A673 (cell line): ENCODE measurements around the gene GOLGA8J. TPM values are rescaled to one million over a fixed set of nuclear protein-coding genes. Genes with fewer than 3 reads are reported as not detected.
"Not testable (repeated sequence)": the region's sequence is repeated elsewhere in the genome, so short reads cannot be mapped to it uniquely, and the experiment has no call there.

Source experiments
- BruUV-seq: library from RNA; stranded (reverse); fragments of 400-500 nt; replicated peaks from 2 replicates; lab custom pipeline; 2021; lab: Mats Ljungman, UMichigan
- CTCF ChIA-PET: fragments of 300-600 bp; sonication (Branson Sonifier 250); formaldehyde crosslinking; loops from one replicate; lab custom pipeline; 2022; ENCODE audit warnings: antibody characterized with exemption; lab: Charles Lee
- POLR2A ChIA-PET: fragments of 300-600 bp; sonication (Branson Sonifier 250); formaldehyde crosslinking; loops from one replicate; lab custom pipeline; 2022; ENCODE audit warnings: antibody characterized with exemption; ENCODE audit not compliant: low non-redundant PET; lab: Charles Lee
- DNase-seq: peaks from one replicate; pipeline ENCODE4 v3.0.0-alpha.2; 2015; ENCODE audit warnings: low spot score
- H3K27ac ChIP-seq: fragments of 200-600 bp; sonication (generic); 2 replicates; pipeline ENCODE4 v1.5.1; 2016; ENCODE audit warnings: mixed run types, low read depth, mild to moderate bottlenecking, mixed read lengths, antibody characterized with exemption, low read length; ENCODE audit not compliant: poor library complexity, severe bottlenecking
- H3K27me3 ChIP-seq: fragments of 200-600 bp; sonication (generic); replicated peaks from 2 replicates; pipeline ENCODE4 v1.6.1; 2017; ENCODE audit warnings: mixed run types, low read depth, mild to moderate bottlenecking, mixed read lengths, antibody characterized with exemption, low read length; ENCODE audit not compliant: insufficient read depth, poor library complexity
- H3K36me3 ChIP-seq: fragments of 200-600 bp; sonication (generic); 2 replicates; pipeline ENCODE4 v1.6.1; 2016; ENCODE audit warnings: mixed run types, mild to moderate bottlenecking, mixed read lengths, antibody characterized with exemption, low read length; ENCODE audit not compliant: insufficient read depth, poor library complexity, severe bottlenecking
- H3K4me1 ChIP-seq: fragments of 200-600 bp; sonication (generic); 2 replicates; pipeline ENCODE4 v1.6.1; 2017; ENCODE audit warnings: mixed run types, mild to moderate bottlenecking, mixed read lengths, antibody characterized with exemption, low read length; ENCODE audit not compliant: insufficient read depth, poor library complexity, severe bottlenecking
- H3K4me3 ChIP-seq: fragments of 200-600 bp; sonication (generic); 2 replicates; pipeline ENCODE4 v1.5.1; 2016; ENCODE audit warnings: low read depth, mixed run types, mild to moderate bottlenecking, mixed read lengths, low read length; ENCODE audit not compliant: poor library complexity, severe bottlenecking
- H3K9me3 ChIP-seq: fragments of 200-600 bp; sonication (generic); 2 replicates; pipeline ENCODE4 v1.6.1; 2016; ENCODE audit warnings: mixed run types, low read depth, mild to moderate bottlenecking, mixed read lengths, antibody characterized with exemption, low read length; ENCODE audit not compliant: poor library complexity, severe bottlenecking
- EZH2 ChIP-seq: fragments of 200-600 bp; sonication (generic); IDR thresholded peaks from 2 replicates; pipeline ENCODE4 v1.6.1; 2017; ENCODE audit warnings: borderline replicate concordance, low read depth, mild to moderate bottlenecking, mixed read lengths, antibody characterized with exemption, low read length; ENCODE audit not compliant: poor library complexity, severe bottlenecking
- intact Hi-C: fragments of 100-400 bp; cut with micrococcal nuclease; formaldehyde crosslinking; loops from one replicate; pipeline ENCODE4 v1.10.0; 2022; ENCODE audit not compliant: unreplicated experiment
- total RNA-seq: library from RNA; stranded (reverse); gene quantifications from 2 replicates; pipeline ENCODE4 v1.2.3, GENCODE V29; 2021
- TF ChIP-seq, protein P1 (sequence below): fragments of 300-800, 200-600 bp; sonication (generic); conservative IDR thresholded peaks from 2 replicates; pipeline ENCODE4 v1.5.1; 2017; ENCODE audit warnings: low read depth, mild to moderate bottlenecking, antibody characterized with exemption, low read length, moderate library complexity, mixed read lengths

The GOLGA8J gene
- total RNA-seq, 1 experiment from 2014 or later = not detected

GRCh38 chr15:30042556-30042955 lies 40.2 kb upstream of the GOLGA8J start:
- ChIA-PET CTCF (no interaction called here), POLR2A (no interaction called here)
- Histone ChIP-seq H3K27me3 (no peaks in the 10 kb centered on the region), H3K27ac (no peak overlapping the region), H3K36me3 (no peaks in the 10 kb centered on the region), H3K4me1 (no peaks in the 10 kb centered on the region), H3K4me3 (no peak overlapping the region), H3K9me3 (no peaks in the 10 kb centered on the region)
- no TSS peak for BruUV-seq
- no peak for TF ChIP-seq EZH2
- TF ChIP-seq, protein P1, sequence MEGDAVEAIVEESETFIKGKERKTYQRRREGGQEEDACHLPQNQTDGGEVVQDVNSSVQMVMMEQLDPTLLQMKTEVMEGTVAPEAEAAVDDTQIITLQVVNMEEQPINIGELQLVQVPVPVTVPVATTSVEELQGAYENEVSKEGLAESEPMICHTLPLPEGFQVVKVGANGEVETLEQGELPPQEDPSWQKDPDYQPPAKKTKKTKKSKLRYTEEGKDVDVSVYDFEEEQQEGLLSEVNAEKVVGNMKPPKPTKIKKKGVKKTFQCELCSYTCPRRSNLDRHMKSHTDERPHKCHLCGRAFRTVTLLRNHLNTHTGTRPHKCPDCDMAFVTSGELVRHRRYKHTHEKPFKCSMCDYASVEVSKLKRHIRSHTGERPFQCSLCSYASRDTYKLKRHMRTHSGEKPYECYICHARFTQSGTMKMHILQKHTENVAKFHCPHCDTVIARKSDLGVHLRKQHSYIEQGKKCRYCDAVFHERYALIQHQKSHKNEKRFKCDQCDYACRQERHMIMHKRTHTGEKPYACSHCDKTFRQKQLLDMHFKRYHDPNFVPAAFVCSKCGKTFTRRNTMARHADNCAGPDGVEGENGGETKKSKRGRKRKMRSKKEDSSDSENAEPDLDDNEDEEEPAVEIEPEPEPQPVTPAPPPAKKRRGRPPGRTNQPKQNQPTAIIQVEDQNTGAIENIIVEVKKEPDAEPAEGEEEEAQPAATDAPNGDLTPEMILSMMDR = no peak
- DNase-seq = no peak
- intact Hi-C loops = no loop called here

- CTCF ChIA-PET = no interaction called here
- no peak for DNase-seq
- H3K4me3 ChIP-seq = no peak overlapping the region
- TF ChIP-seq, protein P1 = 0 out of 2 replicates have a peak, but pooled peaks have one; percentile 22
- TF ChIP-seq EZH2 = no peak
- no TSS peak for BruUV-seq
- no peaks in the 10 kb centered on the region for H3K9me3 ChIP-seq
- H3K4me1 ChIP-seq = no peaks in the 10 kb centered on the region
- H3K27me3 ChIP-seq = no peaks in the 10 kb centered on the region
- no peaks in the 10 kb centered on the region for H3K36me3 ChIP-seq
- intact Hi-C loops = loop anchor here (1.0 kb wide), 1 partner anchor 375 kb away; no protein-coding TSS in a partner anchor
- H3K27ac ChIP-seq = no peak overlapping the region
- POLR2A ChIA-PET = no interaction called here
These were observed 39.5 kb upstream of the GOLGA8J start for GRCh38 chr15:30043211-30043655.

DNA sequence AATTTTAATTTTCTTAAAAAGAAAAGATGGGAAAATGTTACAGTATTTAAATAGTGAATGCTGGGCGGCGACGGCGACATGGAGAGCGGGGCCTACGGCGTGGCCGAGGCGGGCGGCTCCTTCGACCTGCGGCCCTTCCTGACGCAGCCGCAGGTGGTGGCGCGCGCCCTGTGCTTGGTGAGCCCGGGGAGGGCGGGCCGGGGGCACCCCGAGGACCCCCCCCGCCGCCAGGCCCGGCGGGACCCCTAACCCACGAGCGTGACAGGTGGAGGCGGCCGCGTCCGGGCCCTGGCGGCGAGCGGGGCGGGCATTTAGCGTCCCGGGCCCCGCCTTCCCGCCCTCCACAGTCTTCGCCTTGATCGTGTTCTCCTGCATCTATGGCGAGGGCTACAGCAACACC lies 38.4 kb upstream of the GOLGA8J start:
- Histone ChIP-seq H3K4me1 (no peaks in the 10 kb centered on the region), H3K36me3 (no peaks in the 10 kb centered on the region), H3K4me3 (no peak overlapping the region), H3K27ac (no peak overlapping the region), H3K27me3 (no peaks in the 10 kb centered on the region), H3K9me3 (no peaks in the 10 kb centered on the region)
- no peak for DNase-seq
- no TSS peak for BruUV-seq
- TF ChIP-seq EZH2 = no peak
- TF ChIP-seq, protein P1 = no peak
- POLR2A ChIA-PET = no interaction called here
- intact Hi-C loops = no loop called here
- CTCF ChIA-PET = no interaction called here

DNA sequence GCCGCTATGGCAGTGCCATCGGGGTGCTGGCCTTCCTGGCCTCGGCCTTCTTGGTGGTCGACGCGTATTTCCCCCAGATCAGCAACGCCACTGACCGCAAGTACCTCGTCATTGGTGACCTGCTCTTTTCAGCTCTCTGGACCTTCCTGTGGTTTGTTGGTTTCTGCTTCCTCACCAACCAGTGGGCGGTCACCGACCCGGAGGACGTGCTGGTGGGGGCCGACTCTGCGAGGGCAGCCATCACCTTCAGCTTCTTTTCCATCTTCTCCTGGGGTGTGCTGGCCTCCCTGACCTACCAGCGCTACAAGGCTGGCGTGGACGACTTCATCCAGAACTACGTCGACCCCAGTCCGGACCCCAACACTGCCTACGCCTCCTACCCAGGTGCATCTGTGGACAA lies 37.9 kb upstream of the GOLGA8J start:
- DNase-seq, H3K36me3 ChIP-seq, H3K4me1 ChIP-seq, H3K27me3 ChIP-seq, H3K9me3 ChIP-seq, intact Hi-C loops, H3K27ac ChIP-seq, POLR2A ChIA-PET, H3K4me3 ChIP-seq, CTCF ChIA-PET, BruUV-seq: not testable (repeated sequence)

DNA sequence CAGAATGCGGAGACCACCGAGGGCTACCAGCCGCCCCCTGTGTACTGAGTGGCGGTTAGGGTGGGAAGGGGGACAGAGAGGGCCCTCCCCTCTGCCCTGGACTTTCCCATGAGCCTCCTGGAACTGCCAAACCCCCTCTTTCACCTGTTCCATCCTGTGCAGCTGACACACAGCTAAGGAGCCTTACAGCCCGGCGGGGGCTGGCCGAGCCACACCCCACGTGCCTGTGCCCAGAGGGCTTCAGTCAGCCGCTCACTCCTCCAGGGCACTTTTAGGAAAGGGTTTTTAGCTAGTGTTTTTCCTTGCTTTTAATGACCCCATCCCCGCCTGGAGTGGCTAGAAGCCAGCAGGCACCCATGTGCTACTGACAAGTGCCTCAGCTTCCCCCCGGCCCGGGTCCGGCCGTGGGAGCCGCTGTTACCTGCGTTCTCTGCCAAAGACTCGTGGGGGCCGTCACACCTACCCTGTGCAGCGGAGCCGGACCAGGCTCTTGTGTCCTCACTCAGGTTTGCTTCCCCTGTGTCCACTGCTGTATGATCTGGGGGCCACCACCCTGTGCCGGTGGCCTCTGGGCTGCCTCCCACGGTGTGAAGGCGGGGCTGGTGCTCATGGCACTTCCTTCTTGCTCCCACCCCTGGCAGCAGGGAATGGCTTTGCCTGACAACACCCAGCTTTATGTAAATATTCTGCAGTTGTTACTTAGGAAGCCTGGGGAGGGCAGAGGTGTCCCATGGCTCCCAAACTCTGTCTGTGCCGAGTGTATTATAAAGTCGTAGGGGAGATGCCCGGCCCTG lies 37.3 kb upstream of the GOLGA8J start:
- intact Hi-C loops, DNase-seq, H3K36me3 ChIP-seq, H3K27ac ChIP-seq, H3K4me1 ChIP-seq, BruUV-seq, CTCF ChIA-PET, H3K27me3 ChIP-seq, H3K4me3 ChIP-seq, POLR2A ChIA-PET, H3K9me3 ChIP-seq: not testable (repeated sequence)
